ENCODE data around the gene NDST1.

DNA sequence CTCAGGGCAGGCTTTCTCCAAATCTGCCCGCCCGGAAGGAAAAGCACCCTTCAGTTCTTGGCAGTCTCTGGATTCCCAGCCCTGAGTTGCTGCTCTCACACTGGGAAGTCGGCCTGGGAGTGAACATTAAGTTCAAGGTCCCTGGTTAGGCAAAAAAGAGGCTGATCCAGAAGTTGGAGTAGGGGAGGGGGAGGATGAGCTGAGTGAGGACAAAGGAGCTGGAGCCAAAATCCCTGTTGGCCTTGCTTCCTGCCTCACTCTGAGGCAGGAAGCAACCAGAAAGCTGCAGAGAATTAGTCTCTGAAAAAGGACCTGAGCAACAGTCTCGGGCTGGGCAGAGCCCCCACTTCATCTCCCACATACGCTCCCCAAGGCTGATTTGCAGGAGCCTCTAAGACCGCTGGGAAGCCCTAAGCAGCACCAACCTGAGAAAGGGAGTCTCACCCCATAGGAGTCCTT is 43.3 kb upstream of the NDST1 start:
- TF ChIP-seq, protein P1, sequence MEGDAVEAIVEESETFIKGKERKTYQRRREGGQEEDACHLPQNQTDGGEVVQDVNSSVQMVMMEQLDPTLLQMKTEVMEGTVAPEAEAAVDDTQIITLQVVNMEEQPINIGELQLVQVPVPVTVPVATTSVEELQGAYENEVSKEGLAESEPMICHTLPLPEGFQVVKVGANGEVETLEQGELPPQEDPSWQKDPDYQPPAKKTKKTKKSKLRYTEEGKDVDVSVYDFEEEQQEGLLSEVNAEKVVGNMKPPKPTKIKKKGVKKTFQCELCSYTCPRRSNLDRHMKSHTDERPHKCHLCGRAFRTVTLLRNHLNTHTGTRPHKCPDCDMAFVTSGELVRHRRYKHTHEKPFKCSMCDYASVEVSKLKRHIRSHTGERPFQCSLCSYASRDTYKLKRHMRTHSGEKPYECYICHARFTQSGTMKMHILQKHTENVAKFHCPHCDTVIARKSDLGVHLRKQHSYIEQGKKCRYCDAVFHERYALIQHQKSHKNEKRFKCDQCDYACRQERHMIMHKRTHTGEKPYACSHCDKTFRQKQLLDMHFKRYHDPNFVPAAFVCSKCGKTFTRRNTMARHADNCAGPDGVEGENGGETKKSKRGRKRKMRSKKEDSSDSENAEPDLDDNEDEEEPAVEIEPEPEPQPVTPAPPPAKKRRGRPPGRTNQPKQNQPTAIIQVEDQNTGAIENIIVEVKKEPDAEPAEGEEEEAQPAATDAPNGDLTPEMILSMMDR (IDR thresholded peaks at IDR 0.05), result no peak
- TF ChIP-seq ELF4 (CRISPR knock-in tag; IDR thresholded peaks at IDR 0.05; ENCODE audit: low read depth) (no peak), PRRX2 (CRISPR knock-in tag; IDR thresholded peaks at IDR 0.05) (no peak), JUN (CRISPR knock-in tag; IDR thresholded peaks at IDR 0.05) (no peak), CREB1 (CRISPR knock-in tag; IDR thresholded peaks at IDR 0.05) (no peak), ZNF232 (CRISPR knock-in tag; IDR thresholded peaks at IDR 0.05) (no peak), SP1 (CRISPR knock-in tag; conservative IDR thresholded peaks at IDR 0.05) (no peak), MXD4 (CRISPR knock-in tag; IDR thresholded peaks at IDR 0.05; ENCODE audit: borderline replicate concordance) (no peak), ATF1 (CRISPR knock-in tag; IDR thresholded peaks at IDR 0.05) (no peak)
- TF ChIP-seq, protein P2, sequence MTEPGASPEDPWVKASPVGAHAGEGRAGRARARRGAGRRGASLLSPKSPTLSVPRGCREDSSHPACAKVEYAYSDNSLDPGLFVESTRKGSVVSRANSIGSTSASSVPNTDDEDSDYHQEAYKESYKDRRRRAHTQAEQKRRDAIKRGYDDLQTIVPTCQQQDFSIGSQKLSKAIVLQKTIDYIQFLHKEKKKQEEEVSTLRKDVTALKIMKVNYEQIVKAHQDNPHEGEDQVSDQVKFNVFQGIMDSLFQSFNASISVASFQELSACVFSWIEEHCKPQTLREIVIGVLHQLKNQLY (CRISPR knock-in tag; IDR thresholded peaks at IDR 0.05), result no peak
- TF ChIP-seq, protein P3, sequence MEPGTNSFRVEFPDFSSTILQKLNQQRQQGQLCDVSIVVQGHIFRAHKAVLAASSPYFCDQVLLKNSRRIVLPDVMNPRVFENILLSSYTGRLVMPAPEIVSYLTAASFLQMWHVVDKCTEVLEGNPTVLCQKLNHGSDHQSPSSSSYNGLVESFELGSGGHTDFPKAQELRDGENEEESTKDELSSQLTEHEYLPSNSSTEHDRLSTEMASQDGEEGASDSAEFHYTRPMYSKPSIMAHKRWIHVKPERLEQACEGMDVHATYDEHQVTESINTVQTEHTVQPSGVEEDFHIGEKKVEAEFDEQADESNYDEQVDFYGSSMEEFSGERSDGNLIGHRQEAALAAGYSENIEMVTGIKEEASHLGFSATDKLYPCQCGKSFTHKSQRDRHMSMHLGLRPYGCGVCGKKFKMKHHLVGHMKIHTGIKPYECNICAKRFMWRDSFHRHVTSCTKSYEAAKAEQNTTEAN (CRISPR knock-in tag; IDR thresholded peaks at IDR 0.05), result no peak
- TF ChIP-seq, protein P4, sequence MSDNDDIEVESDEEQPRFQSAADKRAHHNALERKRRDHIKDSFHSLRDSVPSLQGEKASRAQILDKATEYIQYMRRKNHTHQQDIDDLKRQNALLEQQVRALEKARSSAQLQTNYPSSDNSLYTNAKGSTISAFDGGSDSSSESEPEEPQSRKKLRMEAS (CRISPR knock-in tag; IDR thresholded peaks at IDR 0.05), result no peak
